Fibroblast of lung (primary cell): ENCODE data around the gene DPYSL4. TPM values are rescaled to one million over a fixed set of nuclear protein-coding genes. Genes with fewer than 3 reads are reported as not detected.

Source experiments
- DNase-seq, 2 donors: peaks; one replicate each; pipeline versions ENCODE4 v3.0.0 to v3.0.0-alpha.2; 2010; ENCODE audit warnings: low read depth in 2 of 2
- H2AFZ ChIP-seq: 2 replicates; pipeline ENCODE4 v1.5.1; 2012; ENCODE audit warnings: low read length, control low read depth, inconsistent platforms
- H3K27ac ChIP-seq: 2 replicates; pipeline ENCODE4 v1.5.1; 2011; ENCODE audit warnings: low read length, control low read depth; ENCODE audit not compliant: insufficient read depth
- H3K27me3 ChIP-seq: 2 replicates; pipeline ENCODE4 v1.5.1; 2011; ENCODE audit warnings: mild to moderate bottlenecking, low read length; ENCODE audit not compliant: control insufficient read depth, insufficient read depth
- H3K36me3 ChIP-seq: 2 replicates; pipeline ENCODE4 v1.5.1; 2011; ENCODE audit warnings: low read length; ENCODE audit not compliant: control insufficient read depth, insufficient read depth
- H3K4me1 ChIP-seq: 2 replicates; pipeline ENCODE4 v1.5.1; 2011; ENCODE audit warnings: low read length; ENCODE audit not compliant: control insufficient read depth, insufficient read depth; ENCODE audit errors: extremely low read depth
- H3K4me2 ChIP-seq: 2 replicates; pipeline ENCODE4 v1.5.1; 2011; ENCODE audit warnings: low read length, control low read depth; ENCODE audit not compliant: insufficient read depth; ENCODE audit errors: extremely low read depth
- H3K4me3 ChIP-seq, 4 experiments: fragments of 200-600 bp in 1 of 4; sonication (generic) in 1 of 4; replicated peaks in 1 of 4; 2 replicates each; pipeline ENCODE4 v1.5.1; 2011 to 2016; ENCODE audit warnings: low read length in 4 of 4, low read depth in 3 of 4, mild to moderate bottlenecking in 3 of 4, control low read depth in 2 of 4, inconsistent platforms in 1 of 4, mixed read lengths in 1 of 4; ENCODE audit not compliant: insufficient read depth in 1 of 4; ENCODE audit errors: control extremely low read depth in 1 of 4
- H3K79me2 ChIP-seq: 2 replicates; pipeline ENCODE4 v1.5.1; 2012; ENCODE audit warnings: mild to moderate bottlenecking, low read length, inconsistent platforms; ENCODE audit not compliant: control insufficient read depth, insufficient read depth
- H3K9ac ChIP-seq: 2 replicates; pipeline ENCODE4 v1.5.1; 2011; ENCODE audit warnings: mild to moderate bottlenecking, low read length, control low read depth; ENCODE audit not compliant: insufficient read depth
- H3K9me3 ChIP-seq: 2 replicates; pipeline ENCODE4 v1.5.1; 2012; ENCODE audit warnings: low read depth, low read length; ENCODE audit not compliant: control insufficient read depth, insufficient read depth
- H4K20me1 ChIP-seq: 2 replicates; pipeline ENCODE4 v1.5.1; 2011; ENCODE audit warnings: low read length; ENCODE audit not compliant: control insufficient read depth, insufficient read depth; ENCODE audit errors: extremely low read depth
- EZH2 ChIP-seq: IDR thresholded peaks from 2 replicates; pipeline ENCODE4 v1.5.1; 2012; ENCODE audit warnings: low read length, control low read depth, mild to moderate bottlenecking; ENCODE audit errors: missing control alignments
- polyA plus RNA-seq, 2 donors: library from polyadenylated mRNA; depleted of rRNA in 1 of 2; stranded (reverse) in 1 of 2; unstranded in 1 of 2; fragments of >200 nt; gene quantifications; 2 replicates each; pipeline ENCODE4 v1.2.1, GENCODE V29; 2011 to 2012; ENCODE audit warnings: missing spikeins in 1 of 2
- total RNA-seq: library from RNA; depleted of rRNA; stranded (reverse); fragments of >200 nt; gene quantifications from 2 replicates; pipeline ENCODE4 v1.2.1, GENCODE V29; 2014
- TF ChIP-seq, protein P1 (sequence below), 2 donors: IDR thresholded peaks in 1 of 2; conservative IDR thresholded peaks in 1 of 2; 1 replicate in 1 of 2; 2 replicates in 1 of 2; pipeline ENCODE4 v1.5.1; 2011 to 2012; ENCODE audit warnings: low read length in 2 of 2, control low read depth in 1 of 2, inconsistent platforms in 1 of 2, low read depth in 1 of 2, mild to moderate bottlenecking in 1 of 2

Gene DPYSL4
- total and polyA plus RNA-seq, 2 donors (not counting 1 experiment from before 2014, with no cell fraction given): 0.83 to 1.4 TPM

DNA sequence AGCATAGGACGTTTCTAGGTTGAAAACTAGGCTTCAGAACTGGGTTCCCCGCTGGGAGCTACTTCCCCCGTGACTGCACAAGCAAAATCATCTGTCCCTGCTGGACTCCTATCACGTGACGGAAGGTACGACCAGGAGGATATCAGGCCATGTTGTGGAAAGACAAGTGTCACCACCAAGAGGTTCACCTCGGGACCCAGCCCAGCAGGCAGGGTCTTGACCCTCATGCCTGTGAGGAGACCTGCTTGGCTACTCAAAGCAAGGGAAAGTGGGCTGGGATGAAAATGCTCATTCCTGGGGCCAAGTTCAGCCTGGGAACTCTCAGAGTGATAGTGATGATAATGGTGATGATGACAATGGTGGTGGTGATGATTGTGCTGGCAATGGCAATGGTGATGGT, 32.3 kb upstream of the DPYSL4 start:
- H3K4me3 ChIP-seq: no peak overlapping the region
- no peaks in the 10 kb centered on the region for H3K9me3 ChIP-seq
- H3K4me2 ChIP-seq: no peak overlapping the region
- DNase-seq: no peak
- H3K79me2 ChIP-seq: no peaks in the 10 kb centered on the region
- no peak for TF ChIP-seq EZH2
- TF ChIP-seq, protein P1, sequence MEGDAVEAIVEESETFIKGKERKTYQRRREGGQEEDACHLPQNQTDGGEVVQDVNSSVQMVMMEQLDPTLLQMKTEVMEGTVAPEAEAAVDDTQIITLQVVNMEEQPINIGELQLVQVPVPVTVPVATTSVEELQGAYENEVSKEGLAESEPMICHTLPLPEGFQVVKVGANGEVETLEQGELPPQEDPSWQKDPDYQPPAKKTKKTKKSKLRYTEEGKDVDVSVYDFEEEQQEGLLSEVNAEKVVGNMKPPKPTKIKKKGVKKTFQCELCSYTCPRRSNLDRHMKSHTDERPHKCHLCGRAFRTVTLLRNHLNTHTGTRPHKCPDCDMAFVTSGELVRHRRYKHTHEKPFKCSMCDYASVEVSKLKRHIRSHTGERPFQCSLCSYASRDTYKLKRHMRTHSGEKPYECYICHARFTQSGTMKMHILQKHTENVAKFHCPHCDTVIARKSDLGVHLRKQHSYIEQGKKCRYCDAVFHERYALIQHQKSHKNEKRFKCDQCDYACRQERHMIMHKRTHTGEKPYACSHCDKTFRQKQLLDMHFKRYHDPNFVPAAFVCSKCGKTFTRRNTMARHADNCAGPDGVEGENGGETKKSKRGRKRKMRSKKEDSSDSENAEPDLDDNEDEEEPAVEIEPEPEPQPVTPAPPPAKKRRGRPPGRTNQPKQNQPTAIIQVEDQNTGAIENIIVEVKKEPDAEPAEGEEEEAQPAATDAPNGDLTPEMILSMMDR (conservative IDR thresholded peaks at IDR 0.05 in 1 of 2, IDR thresholded peaks at IDR 0.05 in 1 of 2; ENCODE audit: low read depth in 1 of 2, low read length in 2 of 2): no peak
- no peak overlapping the region for H3K9ac ChIP-seq
- no peaks in the 10 kb centered on the region for H3K4me1 ChIP-seq
- no peak overlapping the region for H3K27ac ChIP-seq
- H3K27me3 ChIP-seq: no peaks in the 10 kb centered on the region
- H2AFZ ChIP-seq: no peak overlapping the region
- no peaks in the 10 kb centered on the region for H4K20me1 ChIP-seq
- H3K36me3 ChIP-seq: no peaks in the 10 kb centered on the region

DNA sequence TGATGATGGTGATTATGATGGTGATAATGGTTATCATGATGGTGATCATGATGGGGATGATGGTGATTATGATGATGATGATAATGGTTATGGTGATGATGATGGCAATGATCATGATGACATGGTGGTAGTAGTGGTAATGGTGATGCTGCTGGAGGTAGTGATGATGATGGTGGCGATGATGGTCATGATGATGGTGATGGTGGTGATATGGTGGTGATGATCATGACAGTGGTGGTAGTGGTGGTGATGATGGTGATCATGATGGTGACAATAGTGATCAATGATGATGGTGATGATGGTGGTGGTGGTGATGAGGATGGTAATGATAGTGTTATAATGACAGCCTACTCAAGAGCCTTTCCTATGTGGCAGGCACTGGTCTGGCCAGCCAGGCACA, 31.8 kb upstream of the DPYSL4 start:
- DNase-seq: no peak
- Histone ChIP-seq H3K4me3 (no peak overlapping the region), H3K4me2 (no peak overlapping the region), H3K27me3 (no peaks in the 10 kb centered on the region), H3K27ac (no peak overlapping the region), H3K36me3 (no peaks in the 10 kb centered on the region), H3K79me2 (no peaks in the 10 kb centered on the region), H3K9ac (no peak overlapping the region), H4K20me1 (no peaks in the 10 kb centered on the region), H2AFZ (no peak overlapping the region), H3K4me1 (no peaks in the 10 kb centered on the region), H3K9me3 (no peaks in the 10 kb centered on the region)
- no peak for TF ChIP-seq EZH2
- TF ChIP-seq, protein P1 (conservative IDR thresholded peaks at IDR 0.05 in 1 of 2, IDR thresholded peaks at IDR 0.05 in 1 of 2; ENCODE audit: low read depth in 1 of 2, low read length in 2 of 2): no peak

DNA sequence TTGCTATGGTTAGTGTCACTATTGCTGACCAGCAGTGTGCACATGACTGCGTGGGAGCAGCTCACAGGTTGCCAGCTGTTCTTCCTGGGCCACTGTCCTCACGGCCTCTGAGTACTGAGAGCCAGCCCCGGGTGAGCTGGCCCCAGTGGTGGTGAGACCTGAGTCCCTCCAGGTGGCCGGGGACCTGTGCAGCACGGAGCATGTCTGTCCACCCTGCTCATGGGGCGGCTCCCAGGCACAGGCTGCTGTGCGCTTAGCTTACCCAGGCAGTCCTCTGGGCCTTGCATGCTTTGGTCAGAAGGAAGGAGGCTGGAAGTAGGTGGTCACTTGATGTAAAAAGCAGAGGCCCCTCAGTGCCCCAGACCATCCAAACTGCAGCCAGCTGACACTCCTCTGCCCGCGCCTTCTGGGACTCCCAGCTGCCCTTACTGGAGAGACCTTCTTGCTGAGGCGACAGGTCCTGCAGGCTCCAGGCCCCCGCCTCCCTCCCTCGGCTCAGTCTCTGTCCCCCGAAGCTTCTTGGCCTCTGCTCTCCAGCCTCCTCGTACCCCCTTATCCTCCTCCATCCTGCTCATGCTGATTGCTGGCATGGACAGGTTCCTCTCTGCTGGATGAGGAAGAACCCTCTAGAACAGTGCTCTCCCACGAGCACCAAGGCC, 30.9 kb upstream of the DPYSL4 start:
- DNase-seq: no peak
- Histone ChIP-seq H3K27me3 (no peaks in the 10 kb centered on the region), H3K4me1 (no peaks in the 10 kb centered on the region), H4K20me1 (no peaks in the 10 kb centered on the region), H3K79me2 (no peaks in the 10 kb centered on the region), H3K4me2 (no peak overlapping the region), H3K4me3 (no peak overlapping the region), H3K9ac (no peak overlapping the region), H3K9me3 (no peaks in the 10 kb centered on the region), H3K27ac (no peak overlapping the region), H2AFZ (no peak overlapping the region), H3K36me3 (no peaks in the 10 kb centered on the region)
- no peak for TF ChIP-seq EZH2
- TF ChIP-seq, protein P1 (conservative IDR thresholded peaks at IDR 0.05 in 1 of 2, IDR thresholded peaks at IDR 0.05 in 1 of 2; ENCODE audit: low read depth in 1 of 2, low read length in 2 of 2): no peak
